Measurements from ENCODE around the gene PTPN23. TPM values are rescaled to one million over a fixed set of nuclear protein-coding genes. Genes with fewer than 3 reads are reported as not detected.
"Not testable (repeated sequence)": the region's sequence is repeated elsewhere in the genome, so short reads cannot be mapped to it uniquely, and the experiment has no call there.

Gene PTPN23
- total RNA-seq, 3 donors from 2014 or later (not counting 1 experiment from before 2014, with no cell fraction given): 49.3 to 73.6 (median 52.0) TPM

DNA sequence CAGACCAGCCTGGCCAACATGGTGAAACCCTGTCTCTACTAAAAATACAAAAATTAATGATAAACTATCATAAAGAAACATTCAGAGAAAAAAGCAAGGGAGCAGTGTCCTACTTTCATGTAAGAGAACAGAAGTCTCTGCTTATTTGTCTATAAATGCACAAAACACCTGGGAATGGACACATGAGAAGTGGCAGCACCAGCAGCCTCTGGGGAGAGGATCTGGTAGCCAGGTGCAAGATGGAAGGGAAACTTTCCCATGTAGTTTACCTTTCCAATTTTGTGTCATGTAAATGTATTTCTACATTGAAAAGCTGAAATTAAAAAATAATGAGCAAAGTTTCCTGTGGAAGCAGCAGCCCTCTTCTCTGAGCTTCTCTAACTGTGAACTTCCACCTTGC lies 76.2 kb downstream of the PTPN23 start:
- no peak for ATAC-seq
- no peaks in the 10 kb centered on the region for H3K4me1 ChIP-seq (ENCODE audit: control insufficient read depth, insufficient read depth, low read length)
- intact Hi-C loops (cut with micrococcal nuclease): no loop called here
- no peak overlapping the region for H3K27ac ChIP-seq (ENCODE audit: low read length)
- Mint-ChIP-seq H3K9me3 (peaks cover 0 to 4% of the 10 kb centered on the region in 2 donors), H3K4me1 (peaks cover 33 to 36% of the 10 kb centered on the region in 2 donors), H3K27ac (no peak overlapping the region), H3K4me3 (no peak overlapping the region), H3K36me3 (peaks cover 9% of the 10 kb centered on the region), H3K27me3 (ENCODE audit: low read depth in 2 of 2) (no peaks in the 10 kb centered on the region)
- H3K36me3 ChIP-seq (ENCODE audit: control insufficient read depth, insufficient read depth, low read length): no peaks in the 10 kb centered on the region
- no peaks in the 10 kb centered on the region for H3K27me3 ChIP-seq (ENCODE audit: control insufficient read depth, insufficient read depth, low read length)
- H3K9me3 ChIP-seq (ENCODE audit: control insufficient read depth, insufficient read depth, low read length): peaks cover 5% of the 10 kb centered on the region
- no peak overlapping the region for H3K4me3 ChIP-seq (ENCODE audit: low read length)
- TF ChIP-seq, protein P1, sequence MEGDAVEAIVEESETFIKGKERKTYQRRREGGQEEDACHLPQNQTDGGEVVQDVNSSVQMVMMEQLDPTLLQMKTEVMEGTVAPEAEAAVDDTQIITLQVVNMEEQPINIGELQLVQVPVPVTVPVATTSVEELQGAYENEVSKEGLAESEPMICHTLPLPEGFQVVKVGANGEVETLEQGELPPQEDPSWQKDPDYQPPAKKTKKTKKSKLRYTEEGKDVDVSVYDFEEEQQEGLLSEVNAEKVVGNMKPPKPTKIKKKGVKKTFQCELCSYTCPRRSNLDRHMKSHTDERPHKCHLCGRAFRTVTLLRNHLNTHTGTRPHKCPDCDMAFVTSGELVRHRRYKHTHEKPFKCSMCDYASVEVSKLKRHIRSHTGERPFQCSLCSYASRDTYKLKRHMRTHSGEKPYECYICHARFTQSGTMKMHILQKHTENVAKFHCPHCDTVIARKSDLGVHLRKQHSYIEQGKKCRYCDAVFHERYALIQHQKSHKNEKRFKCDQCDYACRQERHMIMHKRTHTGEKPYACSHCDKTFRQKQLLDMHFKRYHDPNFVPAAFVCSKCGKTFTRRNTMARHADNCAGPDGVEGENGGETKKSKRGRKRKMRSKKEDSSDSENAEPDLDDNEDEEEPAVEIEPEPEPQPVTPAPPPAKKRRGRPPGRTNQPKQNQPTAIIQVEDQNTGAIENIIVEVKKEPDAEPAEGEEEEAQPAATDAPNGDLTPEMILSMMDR (IDR thresholded peaks at IDR 0.05): no peak
- no peak for DNase-seq

DNA sequence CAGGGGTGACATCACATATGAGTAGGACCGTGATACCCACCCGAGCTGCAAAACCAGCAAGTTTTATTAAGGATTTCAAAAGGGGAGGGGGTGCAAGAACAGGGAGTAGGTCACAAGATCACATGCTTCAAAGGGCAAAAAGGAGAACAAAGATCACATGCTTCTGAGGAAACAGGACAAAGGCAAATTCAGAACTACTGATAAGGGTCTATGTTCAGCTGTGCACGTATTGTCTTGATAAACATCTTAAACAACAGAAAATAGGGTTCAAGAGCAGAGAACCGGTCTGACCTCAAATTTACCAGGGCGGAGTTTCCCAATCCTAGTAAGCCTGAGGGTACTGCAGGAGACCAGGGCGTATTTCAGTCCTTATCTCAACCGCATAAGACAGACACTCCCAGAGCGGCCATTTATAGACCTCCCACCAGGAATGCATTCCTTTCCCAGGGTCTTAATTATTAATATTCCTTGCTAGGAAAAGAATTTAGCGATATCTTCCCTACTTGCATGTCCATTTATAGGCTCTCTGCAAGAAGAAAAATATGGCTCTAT lies 78.8 kb downstream of the PTPN23 start:
- DNase-seq; H3K4me3 Mint-ChIP-seq; H3K36me3 ChIP-seq (ENCODE audit: control insufficient read depth, insufficient read depth, low read length); H3K4me3 ChIP-seq (ENCODE audit: low read length); intact Hi-C loops (cut with micrococcal nuclease); H3K36me3 Mint-ChIP-seq; H3K9me3 Mint-ChIP-seq; H3K27me3 Mint-ChIP-seq (ENCODE audit: low read depth in 2 of 2); H3K9me3 ChIP-seq (ENCODE audit: control insufficient read depth, insufficient read depth, low read length); H3K4me1 ChIP-seq (ENCODE audit: control insufficient read depth, insufficient read depth, low read length); H3K27ac Mint-ChIP-seq; ATAC-seq; H3K27ac ChIP-seq (ENCODE audit: low read length); H3K27me3 ChIP-seq (ENCODE audit: control insufficient read depth, insufficient read depth, low read length): not testable (repeated sequence)
- 86% methylated on average over 9 of the region's 9 CpGs for WGBS (ENCODE audit: insufficient coverage)
- H3K4me1 Mint-ChIP-seq: peaks cover 29 to 35% of the 10 kb centered on the region in 2 donors

Other genes with a start within 250 kb of the PTPN23 start
- 100 to 1,000 TPM in 1 of 3 donors, 10 to 100 TPM in 2; 86.5 to 104 (median 95.9) TPM for gene SETD2, start 216.9 kb upstream of the PTPN23 start, total RNA-seq
- 10 to 100 TPM; 11.4 to 21.9 (median 21.4) TPM for gene KIF9, start 98.2 kb upstream of the PTPN23 start, total RNA-seq
- 10 to 100 TPM; 37.3 to 47.9 (median 45.2) TPM for gene KLHL18, start 98.1 kb upstream of the PTPN23 start, total RNA-seq
- gene SCAP, start 94.9 kb downstream of the PTPN23 start, total RNA-seq: 100 to 1,000 TPM in 1 of 3 donors, 10 to 100 TPM in 2; 63.9 to 104 (median 82.7) TPM
- 10 to 100 TPM; 18.1 to 37.4 (median 33.4) TPM for gene ELP6, start 132.7 kb downstream of the PTPN23 start, total RNA-seq
- under 1 TPM; 0.07 to 0.63 (median 0.23) TPM for gene CSPG5, start 197.8 kb downstream of the PTPN23 start, total RNA-seq

Data from natural killer cell (primary cell).